HepG2 (cell line): Measurements from ENCODE around the gene SQSTM1. TPM values are rescaled to one million over a fixed set of nuclear protein-coding genes. Genes with fewer than 3 reads are reported as not detected.

Experiments used
- ARID2 ChIP-seq: sonication (generic); formaldehyde crosslinking; IDR thresholded peaks from 2 replicates; pipeline ENCODE4 v1.8.1; 2022; ENCODE audit warnings: mild to moderate bottlenecking, missing genetic modification reagents, borderline replicate concordance
- BRF2 ChIP-seq: sonication (generic); formaldehyde crosslinking; IDR thresholded peaks from 2 replicates; pipeline ENCODE4 v1.8.1; 2022; ENCODE audit warnings: mild to moderate bottlenecking, missing genetic modification reagents
- CBX2 ChIP-seq, 2 experiments: fragments of 200-600 bp in 1 of 2; sonication (generic); formaldehyde crosslinking in 1 of 2; IDR thresholded peaks; 2 replicates each; pipeline versions ENCODE4 v1.7.0 to v1.8.1; 2018 to 2022; ENCODE audit warnings: low read depth in 2 of 2, low read length in 1 of 2, mild to moderate bottlenecking in 1 of 2, missing genetic modification reagents in 1 of 2
- CC2D1A ChIP-seq: sonication (generic); formaldehyde crosslinking; IDR thresholded peaks from 2 replicates; pipeline ENCODE4 v1.8.1; 2023; ENCODE audit warnings: mild to moderate bottlenecking, missing genetic modification reagents
- FIP1L1 ChIP-seq: fragments of 200-400 bp; formaldehyde crosslinking; IDR thresholded peaks from 2 replicates; pipeline ENCODE4 v1.6.1; 2018; ENCODE audit warnings: low read depth, mild to moderate bottlenecking, low read length, moderate library complexity, borderline replicate concordance; ENCODE audit not compliant: insufficient read depth
- FOXA3 ChIP-seq: IDR thresholded peaks from 2 replicates; pipeline ENCODE4 v1.6.1; 2016; ENCODE audit warnings: missing genetic modification reagents, missing compliant biosample characterization
- HMG20A ChIP-seq: IDR thresholded peaks from 2 replicates; pipeline ENCODE4 v1.6.1; 2016; ENCODE audit warnings: borderline replicate concordance
- HOXA3 ChIP-seq: sonication (generic); formaldehyde crosslinking; IDR thresholded peaks from 2 replicates; pipeline ENCODE4 v1.5.0; 2020; ENCODE audit warnings: missing genetic modification reagents
- HOXD1 ChIP-seq: sonication (generic); formaldehyde crosslinking; IDR thresholded peaks from 2 replicates; pipeline ENCODE4 v1.5.0; 2020; ENCODE audit warnings: missing genetic modification reagents
- MTERF4 ChIP-seq: sonication (generic); formaldehyde crosslinking; IDR thresholded peaks from 2 replicates; pipeline ENCODE4 v1.8.0; 2023; ENCODE audit warnings: mild to moderate bottlenecking, missing genetic modification reagents
- MTF1 ChIP-seq: sonication (generic); formaldehyde crosslinking; IDR thresholded peaks from 2 replicates; pipeline ENCODE4 v1.5.0; 2020; ENCODE audit warnings: missing genetic modification reagents
- PAF1 ChIP-seq: IDR thresholded peaks from 2 replicates; pipeline ENCODE4 v1.6.1; 2016; ENCODE audit warnings: missing genetic modification reagents, missing compliant biosample characterization
- TGIF2 ChIP-seq: IDR thresholded peaks from 2 replicates; pipeline ENCODE4 v1.6.1; 2016; ENCODE audit warnings: control low read depth, missing compliant biosample characterization
- ZKSCAN5 ChIP-seq: sonication (generic); formaldehyde crosslinking; IDR thresholded peaks from 2 replicates; pipeline ENCODE4 v1.5.1; 2020; ENCODE audit warnings: mild to moderate bottlenecking, missing genetic modification reagents
- ZNF251 ChIP-seq: sonication (generic); formaldehyde crosslinking; IDR thresholded peaks from 2 replicates; pipeline ENCODE4 v1.9.0; 2021; ENCODE audit warnings: mild to moderate bottlenecking, missing genetic modification reagents
- ZNF282 ChIP-seq: fragments of 450-650 bp; IDR thresholded peaks from 2 replicates; pipeline ENCODE4 v1.6.1; 2018; ENCODE audit not compliant: partially characterized antibody
- ZNF598 ChIP-seq: sonication (generic); formaldehyde crosslinking; IDR thresholded peaks from 2 replicates; pipeline ENCODE4 v1.5.1; 2020; ENCODE audit warnings: mild to moderate bottlenecking, missing genetic modification reagents, borderline replicate concordance
- ZNF678 ChIP-seq: sonication (generic); formaldehyde crosslinking; IDR thresholded peaks from 2 replicates; pipeline ENCODE4 v1.4.0; 2020; ENCODE audit warnings: mild to moderate bottlenecking, missing genetic modification reagents
- polyA plus RNA-seq, 8 experiments: library from polyadenylated mRNA; depleted of rRNA in 3 of 8; stranded (reverse) in 7 of 8; unstranded in 1 of 8; fragments of >200 nt; fragmentation: Illumina TruSeq in 4 of 8; extraction: Trizol in 4 of 8; gene quantifications; 2 replicates each; pipeline versions ENCODE4 v1.2.1 to v1.2.3, GENCODE V29; 2011 to 2016; ENCODE audit warnings: low read depth in 4 of 8, missing spikeins in 1 of 8, mixed read lengths in 1 of 8; ENCODE audit not compliant: insufficient read depth in 1 of 8
- total RNA-seq, 5 experiments: library from RNA; depleted of rRNA; stranded (reverse); fragments of >200 nt; fragmentation: Illumina TruSeq; extraction: Trizol; gene quantifications; 2 replicates each; pipeline ENCODE4 v1.2.3, GENCODE V29; 2016; ENCODE audit warnings: low read depth in 1 of 5
- TF ChIP-seq, protein P1 (sequence below): sonication (generic); formaldehyde crosslinking; IDR thresholded peaks from 2 replicates; pipeline ENCODE4 v1.5.0; 2020; ENCODE audit warnings: mild to moderate bottlenecking, missing genetic modification reagents
- TF ChIP-seq, protein P2 (sequence below): sonication (generic); formaldehyde crosslinking; IDR thresholded peaks from 2 replicates; pipeline ENCODE4 v1.4.0; 2020; ENCODE audit warnings: mild to moderate bottlenecking, missing genetic modification reagents, borderline replicate concordance

Gene SQSTM1
- total and polyA plus RNA-seq, 2 of the 13 experiments (the other 11 are each of a cell fraction or from before 2014, with no cell fraction given), result 90.9 to 160 TPM

DNA sequence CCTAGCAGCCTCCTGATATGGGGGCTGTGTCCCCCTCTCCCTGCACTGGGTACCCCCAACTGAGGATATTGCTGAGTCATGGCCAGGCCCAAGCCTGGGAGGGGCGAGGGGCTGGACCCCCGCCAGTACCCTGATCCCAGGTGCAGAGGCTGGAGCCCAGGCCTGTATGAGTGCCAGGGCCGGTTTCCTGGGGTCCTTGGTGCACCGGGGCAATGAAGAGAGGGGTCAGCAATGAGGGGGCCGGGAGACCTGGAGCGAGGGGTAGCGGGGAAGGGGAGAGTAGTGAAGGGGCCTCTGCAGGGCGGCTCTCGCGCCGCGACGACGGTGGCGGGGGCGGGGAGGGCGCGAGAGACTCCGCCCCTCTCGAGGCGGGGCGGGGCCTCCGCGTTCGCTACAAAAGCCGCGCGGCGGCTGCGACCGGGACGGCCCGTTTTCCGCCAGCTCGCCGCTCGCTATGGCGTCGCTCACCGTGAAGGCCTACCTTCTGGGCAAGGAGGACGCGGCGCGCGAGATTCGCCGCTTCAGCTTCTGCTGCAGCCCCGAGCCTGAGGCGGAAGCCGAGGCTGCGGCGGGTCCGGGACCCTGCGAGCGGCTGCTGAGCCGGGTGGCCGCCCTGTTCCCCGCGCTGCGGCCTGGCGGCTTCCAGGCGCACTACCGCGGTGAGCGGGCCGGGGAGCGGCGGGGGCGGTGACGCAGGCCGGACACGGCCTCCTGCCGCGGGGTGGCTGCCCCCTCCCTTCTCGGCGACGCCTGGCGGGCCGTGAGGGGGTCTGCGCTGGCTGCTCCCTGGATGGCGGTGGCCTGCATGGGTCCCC is at the start of gene SQSTM1 (continued):
- TF ChIP-seq, protein P1, sequence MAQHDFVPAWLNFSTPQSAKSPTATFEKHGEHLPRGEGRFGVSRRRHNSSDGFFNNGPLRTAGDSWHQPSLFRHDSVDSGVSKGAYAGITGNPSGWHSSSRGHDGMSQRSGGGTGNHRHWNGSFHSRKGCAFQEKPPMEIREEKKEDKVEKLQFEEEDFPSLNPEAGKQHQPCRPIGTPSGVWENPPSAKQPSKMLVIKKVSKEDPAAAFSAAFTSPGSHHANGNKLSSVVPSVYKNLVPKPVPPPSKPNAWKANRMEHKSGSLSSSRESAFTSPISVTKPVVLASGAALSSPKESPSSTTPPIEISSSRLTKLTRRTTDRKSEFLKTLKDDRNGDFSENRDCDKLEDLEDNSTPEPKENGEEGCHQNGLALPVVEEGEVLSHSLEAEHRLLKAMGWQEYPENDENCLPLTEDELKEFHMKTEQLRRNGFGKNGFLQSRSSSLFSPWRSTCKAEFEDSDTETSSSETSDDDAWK (CRISPR knock-in tag), result no peak
- no peak for TF ChIP-seq ZNF678 (CRISPR knock-in tag)
- TF ChIP-seq HOXA3 (CRISPR knock-in tag), result peak; percentile 78
- no peak for TF ChIP-seq ZNF282
- 0 out of 2 replicates have a peak, but pooled peaks have one; percentile 44 for TF ChIP-seq BRF2
- TF ChIP-seq MTF1 (CRISPR knock-in tag), result no peak
- TF ChIP-seq ZKSCAN5, result no peak
- TF ChIP-seq TGIF2 (CRISPR knock-in tag), result peak; percentile 64; the same call in 1 of the 2 replicates
- no peak for TF ChIP-seq PAF1 (CRISPR knock-in tag)
- no peak for TF ChIP-seq ZNF251 (CRISPR knock-in tag)
- no peak for TF ChIP-seq ZNF598
- TF ChIP-seq MTERF4 (CRISPR knock-in tag), result no peak
- no peak for TF ChIP-seq FIP1L1
- TF ChIP-seq, protein P2, sequence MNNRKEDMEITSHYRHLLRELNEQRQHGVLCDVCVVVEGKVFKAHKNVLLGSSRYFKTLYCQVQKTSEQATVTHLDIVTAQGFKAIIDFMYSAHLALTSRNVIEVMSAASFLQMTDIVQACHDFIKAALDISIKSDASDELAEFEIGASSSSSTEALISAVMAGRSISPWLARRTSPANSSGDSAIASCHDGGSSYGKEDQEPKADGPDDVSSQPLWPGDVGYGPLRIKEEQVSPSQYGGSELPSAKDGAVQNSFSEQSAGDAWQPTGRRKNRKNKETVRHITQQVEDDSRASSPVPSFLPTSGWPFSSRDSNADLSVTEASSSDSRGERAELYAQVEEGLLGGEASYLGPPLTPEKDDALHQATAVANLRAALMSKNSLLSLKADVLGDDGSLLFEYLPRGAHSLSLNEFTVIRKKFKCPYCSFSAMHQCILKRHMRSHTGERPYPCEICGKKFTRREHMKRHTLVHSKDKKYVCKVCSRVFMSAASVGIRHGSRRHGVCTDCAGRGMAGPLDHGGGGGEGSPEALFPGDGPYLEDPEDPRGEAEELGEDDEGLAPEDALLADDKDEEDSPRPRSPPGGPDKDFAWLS (CRISPR knock-in tag), result no peak
- TF ChIP-seq CBX2 (IDR thresholded peaks at IDR 0.05; ENCODE audit: low read depth, low read length), result no peak
- no peak for TF ChIP-seq CBX2 (CRISPR knock-in tag; IDR thresholded peaks at IDR 0.05; ENCODE audit: low read depth)
- TF ChIP-seq FOXA3, result peak; percentile 61
- 0 out of 2 replicates have a peak, but pooled peaks have one; percentile 25 for TF ChIP-seq HOXD1 (CRISPR knock-in tag)
- no peak for TF ChIP-seq CC2D1A (CRISPR knock-in tag)
- TF ChIP-seq ARID2, result no peak
- no peak for TF ChIP-seq HMG20A (CRISPR knock-in tag)
